HG03175 (cell line): ENCODE data around the gene KCNG3.
"Not testable (repeated sequence)": the region's sequence is repeated elsewhere in the genome, so short reads cannot be mapped to it uniquely, and the experiment has no call there.

Source experiments
- ATAC-seq: cut with Tn5 transposase; IDR thresholded peaks from one replicate; pipeline ENCODE4 v1.9.1; 2021; ENCODE audit warnings: mild to moderate bottlenecking, moderate library complexity; ENCODE audit not compliant: unreplicated experiment

The KCNG3 gene

GRCh38 chr2:42435628-42436027 lies 58.2 kb downstream of the KCNG3 start:
- no peak for ATAC-seq

- no peak for ATAC-seq
These were observed 63.6 kb downstream of the KCNG3 start for GRCh38 chr2:42430188-42430587.

GRCh38 chr2:42429352-42429751 lies 64.4 kb downstream of the KCNG3 start:
- ATAC-seq, result no peak

GRCh38 chr2:42425697-42426096 lies 68.1 kb downstream of the KCNG3 start:
- ATAC-seq, result no peak

GRCh38 chr2:42424033-42424432 lies 69.7 kb downstream of the KCNG3 start:
- no peak for ATAC-seq

- no peak for ATAC-seq
These were observed 72.1 kb downstream of the KCNG3 start for GRCh38 chr2:42421601-42422239.

GRCh38 chr2:42421157-42421485 lies 72.7 kb downstream of the KCNG3 start:
- no peak for ATAC-seq

- no peak for ATAC-seq
These were observed 79.1 kb downstream of the KCNG3 start for GRCh38 chr2:42414648-42415047.

- ATAC-seq, result no peak
These were observed 79.6 kb downstream of the KCNG3 start for GRCh38 chr2:42414158-42414557.

- ATAC-seq, result no peak
These were observed 82.9 kb downstream of the KCNG3 start for GRCh38 chr2:42410742-42411514.

GRCh38 chr2:42408009-42408408 lies 85.8 kb downstream of the KCNG3 start:
- ATAC-seq, result no peak

- no peak for ATAC-seq
These were observed 86.3 kb downstream of the KCNG3 start for GRCh38 chr2:42407476-42407875.

GRCh38 chr2:42404676-42405075 lies 89.1 kb downstream of the KCNG3 start:
- no peak for ATAC-seq

GRCh38 chr2:42401773-42402172 lies 92.0 kb downstream of the KCNG3 start:
- ATAC-seq, result no peak

- ATAC-seq, result not testable (repeated sequence)
These were observed 95.7 kb downstream of the KCNG3 start for GRCh38 chr2:42398052-42398451.

- not testable (repeated sequence) for ATAC-seq
These were observed 100.5 kb downstream of the KCNG3 start for GRCh38 chr2:42393320-42393719.

GRCh38 chr2:42392191-42392590 lies 101.6 kb downstream of the KCNG3 start:
- ATAC-seq, result no peak
